ENCODE data around the gene ENPP6. TPM values are rescaled to one million over a fixed set of nuclear protein-coding genes. Genes with fewer than 3 reads are reported as not detected.

The ENPP6 gene
- total RNA-seq, 2 donors from 2014 or later, result 0.82 to 2.2 TPM

DNA sequence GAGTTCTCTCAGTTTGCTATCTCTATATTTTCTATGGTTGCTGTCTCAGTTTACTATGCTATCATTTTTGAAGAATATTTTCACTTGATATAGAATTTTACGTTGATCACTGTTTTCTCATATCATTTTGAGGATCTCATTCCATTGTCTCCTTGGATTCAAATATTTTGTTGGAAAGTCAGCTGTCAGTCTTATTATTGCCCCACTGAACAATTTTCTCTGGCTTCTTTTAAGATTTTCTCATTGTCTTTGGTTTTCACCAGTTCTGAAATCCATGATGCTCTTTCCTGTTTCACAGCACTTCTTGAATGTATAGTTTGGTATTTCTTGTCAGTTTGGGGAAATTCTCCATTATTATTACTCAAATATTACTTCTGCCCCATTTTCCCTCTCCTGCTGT lies 81.1 kb downstream of the ENPP6 start:
- peaks cover 9% of the 10 kb centered on the region for H3K9me3 Mint-ChIP-seq
- H3K27ac Mint-ChIP-seq, result no peak overlapping the region
- no peak overlapping the region for H3K4me3 Mint-ChIP-seq
- no peaks in the 10 kb centered on the region for H3K4me1 Mint-ChIP-seq
- H3K36me3 Mint-ChIP-seq (ENCODE audit: low read depth), result no peaks in the 10 kb centered on the region
- no peak for ATAC-seq (replicated peaks)
- peaks cover 14% of the 10 kb centered on the region for H3K27me3 Mint-ChIP-seq

DNA sequence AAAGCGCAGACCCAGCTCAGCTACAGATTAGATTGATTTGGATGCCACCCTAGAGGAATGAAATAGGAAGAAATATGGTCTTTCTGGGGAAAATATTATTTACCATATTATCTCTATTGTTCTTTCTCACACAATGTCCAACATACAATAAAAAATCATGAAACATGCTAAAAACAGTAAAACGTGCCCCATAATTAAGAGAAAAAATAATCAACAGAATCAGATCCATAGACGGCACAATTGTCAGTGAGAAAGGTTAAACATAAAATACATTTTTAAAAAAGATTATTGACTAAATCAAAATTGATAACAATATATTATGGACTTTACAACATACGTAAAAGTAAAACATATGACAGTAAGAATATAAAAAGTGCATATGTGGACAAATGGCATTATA lies 90.9 kb downstream of the ENPP6 start:
- Mint-ChIP-seq H3K27me3 (peaks cover 30% of the 10 kb centered on the region), H3K4me3 (no peak overlapping the region), H3K27ac (no peak overlapping the region), H3K9me3 (no peaks in the 10 kb centered on the region), H3K4me1 (no peaks in the 10 kb centered on the region), H3K36me3 (ENCODE audit: low read depth) (no peaks in the 10 kb centered on the region)
- ATAC-seq (replicated peaks), result no peak

GRCh38 chr4:184122631-184123408 lies 94.9 kb downstream of the ENPP6 start:
- H3K36me3 Mint-ChIP-seq (ENCODE audit: low read depth), result no peaks in the 10 kb centered on the region
- H3K4me3 Mint-ChIP-seq, result no peak overlapping the region
- H3K27me3 Mint-ChIP-seq, result peaks cover 30% of the 10 kb centered on the region
- H3K9me3 Mint-ChIP-seq, result no peaks in the 10 kb centered on the region
- no peaks in the 10 kb centered on the region for H3K4me1 Mint-ChIP-seq
- no peak overlapping the region for H3K27ac Mint-ChIP-seq
- no peak for ATAC-seq (replicated peaks)

DNA sequence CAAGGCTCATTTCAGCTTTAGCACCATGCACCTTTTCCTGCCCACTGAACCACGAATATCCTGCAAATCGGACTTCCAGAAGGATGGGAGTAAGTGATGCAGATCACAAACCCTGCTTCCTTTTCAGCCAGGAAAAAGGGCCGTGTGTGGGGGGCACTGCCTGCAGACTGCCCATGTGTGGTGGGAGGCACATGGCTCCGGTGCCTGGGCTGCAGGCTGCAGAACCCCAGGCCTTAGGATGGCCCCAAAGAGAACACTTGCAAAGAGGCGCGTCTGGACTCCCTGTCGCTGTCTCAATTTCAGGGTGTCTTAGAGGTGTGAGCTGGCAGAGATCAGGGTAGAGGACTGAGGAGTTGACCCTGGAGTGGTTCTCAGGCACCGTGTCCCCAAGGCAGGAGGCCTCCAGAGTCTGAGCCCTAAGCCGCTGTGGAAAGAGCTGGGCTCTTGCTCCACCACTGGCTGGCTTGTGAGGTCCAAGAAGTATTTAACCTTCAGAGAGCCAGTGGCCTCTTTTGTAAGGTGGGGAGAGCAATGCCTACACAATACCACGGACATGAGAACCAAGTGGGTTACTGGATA lies 97.0 kb downstream of the ENPP6 start:
- Mint-ChIP-seq H3K27ac (no peak overlapping the region), H3K36me3 (ENCODE audit: low read depth) (no peaks in the 10 kb centered on the region), H3K4me1 (no peaks in the 10 kb centered on the region), H3K4me3 (no peak overlapping the region), H3K27me3 (peaks cover 25% of the 10 kb centered on the region), H3K9me3 (no peaks in the 10 kb centered on the region)
- ATAC-seq (replicated peaks), result no peak

DNA sequence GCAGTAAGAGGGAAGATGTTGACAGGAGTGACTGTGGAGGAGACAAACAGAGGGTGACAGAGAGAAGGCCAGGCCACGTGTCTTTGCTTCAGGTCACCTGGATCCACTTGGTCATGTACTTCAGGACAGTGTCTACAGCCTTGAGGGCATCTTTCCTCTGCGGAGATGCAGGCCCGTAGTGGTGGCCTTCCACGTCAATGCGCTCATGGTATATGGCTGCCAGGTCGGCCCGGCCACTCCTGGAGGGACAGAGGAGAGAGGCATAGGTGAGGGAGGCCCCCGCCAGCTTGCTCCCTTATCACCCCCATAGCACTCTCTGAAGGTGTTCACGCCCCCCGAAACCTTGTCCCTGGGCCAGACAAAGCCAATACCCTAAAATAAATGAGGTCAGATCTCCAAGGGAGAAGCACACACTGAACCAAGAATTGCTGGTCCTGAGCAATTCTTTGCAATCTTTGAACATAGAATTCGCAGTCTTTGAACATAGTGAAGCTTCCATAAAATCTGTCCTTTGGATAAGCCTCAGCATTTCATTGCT lies 99.9 kb downstream of the ENPP6 start:
- no peaks in the 10 kb centered on the region for H3K36me3 Mint-ChIP-seq (ENCODE audit: low read depth)
- no peak for ATAC-seq (replicated peaks)
- no peaks in the 10 kb centered on the region for H3K9me3 Mint-ChIP-seq
- H3K27me3 Mint-ChIP-seq, result peaks cover 7% of the 10 kb centered on the region
- H3K4me3 Mint-ChIP-seq, result no peak overlapping the region
- no peak overlapping the region for H3K27ac Mint-ChIP-seq
- H3K4me1 Mint-ChIP-seq, result no peaks in the 10 kb centered on the region

DNA sequence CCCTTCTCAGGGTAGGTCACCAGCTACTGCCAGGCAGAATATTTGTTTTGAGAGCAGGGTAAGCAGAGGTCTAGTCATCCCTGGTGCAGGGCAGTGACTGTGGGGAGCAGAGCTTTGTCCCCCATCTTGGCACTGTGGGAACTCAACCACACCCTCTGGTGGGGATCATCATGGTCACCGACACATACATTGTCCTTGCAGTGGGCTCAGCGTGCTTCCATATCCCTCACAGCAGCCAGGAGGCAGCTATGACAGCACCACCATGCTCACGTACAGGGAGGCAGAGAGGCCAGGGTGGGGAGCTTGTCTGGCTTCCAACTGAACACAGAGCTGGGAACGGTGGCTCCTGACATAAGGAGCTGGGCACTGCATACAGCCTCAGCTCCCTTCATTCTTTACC lies 102.3 kb downstream of the ENPP6 start:
- no peak overlapping the region for H3K27ac Mint-ChIP-seq
- no peaks in the 10 kb centered on the region for H3K9me3 Mint-ChIP-seq
- H3K4me3 Mint-ChIP-seq, result no peak overlapping the region
- peaks cover 14% of the 10 kb centered on the region for H3K27me3 Mint-ChIP-seq
- ATAC-seq (replicated peaks), result no peak
- no peaks in the 10 kb centered on the region for H3K36me3 Mint-ChIP-seq (ENCODE audit: low read depth)
- no peaks in the 10 kb centered on the region for H3K4me1 Mint-ChIP-seq

GRCh38 chr4:184114431-184114830 lies 103.2 kb downstream of the ENPP6 start:
- H3K4me1 Mint-ChIP-seq, result no peaks in the 10 kb centered on the region
- H3K27me3 Mint-ChIP-seq, result peaks cover 18% of the 10 kb centered on the region

GRCh38 chr4:184112006-184112550 lies 105.6 kb downstream of the ENPP6 start:
- H3K27me3 Mint-ChIP-seq, result peaks cover 20% of the 10 kb centered on the region
- ATAC-seq (replicated peaks), result no peak

More at GRCh38 chr4:184114431-184114830, 103.2 kb downstream of the ENPP6 start:
- no peak for ATAC-seq (replicated peaks)
- H3K36me3 Mint-ChIP-seq (ENCODE audit: low read depth), result no peaks in the 10 kb centered on the region
- H3K27ac Mint-ChIP-seq, result no peak overlapping the region
- H3K4me3 Mint-ChIP-seq, result no peak overlapping the region
- no peaks in the 10 kb centered on the region for H3K9me3 Mint-ChIP-seq

GRCh38 chr4:184111233-184111832 lies 106.3 kb downstream of the ENPP6 start:
- H3K9me3 Mint-ChIP-seq, result no peaks in the 10 kb centered on the region
- H3K27me3 Mint-ChIP-seq, result peaks cover 23% of the 10 kb centered on the region
- H3K36me3 Mint-ChIP-seq (ENCODE audit: low read depth), result no peaks in the 10 kb centered on the region
- H3K27ac Mint-ChIP-seq, result no peak overlapping the region
- ATAC-seq (replicated peaks), result no peak
- H3K4me3 Mint-ChIP-seq, result no peak overlapping the region
- H3K4me1 Mint-ChIP-seq, result no peaks in the 10 kb centered on the region

More at GRCh38 chr4:184112006-184112550, 105.6 kb downstream of the ENPP6 start:
- Mint-ChIP-seq H3K27ac (no peak overlapping the region), H3K9me3 (no peaks in the 10 kb centered on the region), H3K4me1 (no peaks in the 10 kb centered on the region), H3K36me3 (ENCODE audit: low read depth) (no peaks in the 10 kb centered on the region), H3K4me3 (no peak overlapping the region)

DNA sequence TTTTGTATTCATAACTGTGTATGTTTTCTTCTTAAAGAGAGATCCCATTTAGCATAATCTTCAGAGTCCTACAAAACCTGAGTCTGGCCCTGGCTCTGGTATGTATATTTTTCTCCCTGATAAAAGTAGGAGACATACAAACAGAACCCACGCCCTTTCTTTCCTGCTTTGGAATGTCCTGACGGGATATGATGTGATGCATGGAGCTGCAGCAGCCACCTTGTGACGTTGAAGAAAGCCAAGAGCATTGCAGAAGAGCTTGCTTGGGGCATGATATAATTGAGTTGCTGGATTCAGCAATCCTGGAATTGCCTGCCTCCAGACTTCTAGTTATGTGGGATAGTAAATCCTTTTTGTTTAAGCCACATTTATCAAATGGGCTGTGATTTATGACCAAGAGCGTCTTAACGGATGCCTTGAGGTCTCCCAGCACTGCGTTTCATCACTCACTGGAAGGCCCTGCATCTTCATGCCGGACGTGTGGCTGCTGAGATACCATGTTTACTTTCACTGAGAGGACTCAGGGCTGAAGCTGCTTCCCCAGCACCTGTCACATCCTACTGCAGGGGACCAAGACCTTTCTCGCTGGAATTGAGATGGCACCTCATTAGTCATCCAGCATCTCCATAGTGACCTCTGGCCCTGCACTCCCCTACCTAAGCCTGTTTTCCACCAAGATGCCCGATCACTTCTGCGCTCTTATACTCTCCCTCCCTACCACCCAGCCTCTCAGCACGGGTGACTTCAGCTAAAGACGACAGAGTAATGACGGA lies 107.0 kb downstream of the ENPP6 start:
- no peaks in the 10 kb centered on the region for H3K36me3 Mint-ChIP-seq (ENCODE audit: low read depth)
- H3K9me3 Mint-ChIP-seq, result no peaks in the 10 kb centered on the region
- no peak overlapping the region for H3K27ac Mint-ChIP-seq
- no peaks in the 10 kb centered on the region for H3K4me1 Mint-ChIP-seq
- H3K4me3 Mint-ChIP-seq, result no peak overlapping the region
- ATAC-seq (replicated peaks), result no peak
- H3K27me3 Mint-ChIP-seq, result peaks cover 26% of the 10 kb centered on the region

DNA sequence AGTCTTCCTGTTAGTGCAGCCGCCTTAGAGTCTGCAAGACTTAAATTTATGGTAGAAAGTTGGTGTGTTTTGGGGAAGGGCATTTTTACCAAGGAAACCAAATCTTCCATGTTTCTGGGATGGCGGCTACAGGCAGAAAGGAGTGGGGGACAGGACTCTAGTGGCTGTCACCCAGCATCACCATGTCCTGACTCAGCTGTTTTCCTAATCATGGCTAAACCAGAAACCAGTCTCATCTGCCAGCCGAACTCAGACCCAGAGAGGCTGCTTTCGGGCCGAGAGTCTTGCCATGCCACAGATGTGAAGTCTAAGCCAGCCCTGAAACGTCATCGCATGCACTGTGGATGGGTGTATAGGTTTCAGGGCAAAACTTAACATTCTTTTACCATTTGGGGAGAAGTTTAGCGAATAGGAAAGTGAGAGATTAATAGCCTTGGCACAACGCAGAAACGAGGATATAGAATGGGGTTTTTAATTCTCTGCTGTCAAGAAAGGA lies 109.6 kb downstream of the ENPP6 start:
- no peak overlapping the region for H3K27ac Mint-ChIP-seq

GRCh38 chr4:184104419-184105101 lies 113.1 kb downstream of the ENPP6 start:
- ATAC-seq (replicated peaks), result no peak
- Mint-ChIP-seq H3K4me3 (no peak overlapping the region), H3K9me3 (no peaks in the 10 kb centered on the region), H3K4me1 (no peaks in the 10 kb centered on the region), H3K27me3 (peaks cover 24% of the 10 kb centered on the region), H3K27ac (no peak overlapping the region), H3K36me3 (ENCODE audit: low read depth) (no peaks in the 10 kb centered on the region)

More for the DNA sequence above, 109.6 kb downstream of the ENPP6 start:
- no peaks in the 10 kb centered on the region for H3K36me3 Mint-ChIP-seq (ENCODE audit: low read depth)
- H3K4me1 Mint-ChIP-seq, result no peaks in the 10 kb centered on the region
- no peaks in the 10 kb centered on the region for H3K9me3 Mint-ChIP-seq
- no peak overlapping the region for H3K4me3 Mint-ChIP-seq
- no peak for ATAC-seq (replicated peaks)
- peaks cover 31% of the 10 kb centered on the region for H3K27me3 Mint-ChIP-seq

GRCh38 chr4:184103527-184104264 lies 114.0 kb downstream of the ENPP6 start:
- H3K36me3 Mint-ChIP-seq (ENCODE audit: low read depth), result no peaks in the 10 kb centered on the region
- H3K4me3 Mint-ChIP-seq, result no peak overlapping the region
- ATAC-seq (replicated peaks), result no peak
- H3K4me1 Mint-ChIP-seq, result no peaks in the 10 kb centered on the region
- H3K9me3 Mint-ChIP-seq, result no peaks in the 10 kb centered on the region
- H3K27me3 Mint-ChIP-seq, result peaks cover 23% of the 10 kb centered on the region
- H3K27ac Mint-ChIP-seq, result no peak overlapping the region

Data from activated T-helper 17 cell treated with anti-CD3 and anti-CD28 coated beads, Interleukin-2, amount 50 U/mL, for 72 hours (primary cell).